Lung (tissue), 12 donors: ENCODE results near the gene SEC14L6. TPM values are rescaled to one million over a fixed set of nuclear protein-coding genes. Genes with fewer than 3 reads are reported as not detected.

Experiments
- ATAC-seq: fragments of 200-7000 bp; cut with Tn5 transposase; one replicate; pipeline ENCODE4 v1.9.1; 2020; ENCODE audit warnings: moderate number of reproducible peaks; ENCODE audit not compliant: insufficient read depth, low FRiP score
- DNase-seq, 3 donors: peaks; one replicate each; pipeline ENCODE4 v3.0.0-alpha.2; 2013 to 2017
- H3K27ac ChIP-seq, 2 donors: one replicate each; pipeline ENCODE4 v1.5.1; 2013; ENCODE audit warnings: mild to moderate bottlenecking in 2 of 2, moderate library complexity in 2 of 2, control low read depth in 1 of 2, inconsistent platforms in 1 of 2, low read depth in 1 of 2, low read length in 1 of 2
- H3K27me3 ChIP-seq, 3 donors: one replicate each; pipeline ENCODE4 v1.5.1; 2013; ENCODE audit warnings: low read length in 2 of 3; ENCODE audit not compliant: control insufficient read depth in 3 of 3, insufficient read depth in 3 of 3
- H3K36me3 ChIP-seq, 4 donors: one replicate each; pipeline ENCODE4 v1.5.1; 2013; ENCODE audit warnings: low read length in 4 of 4, mild to moderate bottlenecking in 1 of 4, moderate library complexity in 1 of 4; ENCODE audit not compliant: control insufficient read depth in 4 of 4, insufficient read depth in 4 of 4
- H3K4me1 ChIP-seq, 5 donors: one replicate each; pipeline ENCODE4 v1.5.1; 2013; ENCODE audit warnings: low read length in 5 of 5, mild to moderate bottlenecking in 2 of 5, moderate library complexity in 1 of 5; ENCODE audit not compliant: control insufficient read depth in 5 of 5, insufficient read depth in 5 of 5
- H3K4me3 ChIP-seq: one replicate; pipeline ENCODE4 v1.5.1; 2013; ENCODE audit warnings: mild to moderate bottlenecking, control low read depth, moderate library complexity
- H3K9ac ChIP-seq, 2 donors: one replicate each; pipeline ENCODE4 v1.5.1; 2013; ENCODE audit warnings: low read length in 2 of 2, control low read depth in 1 of 2; ENCODE audit not compliant: insufficient read depth in 1 of 2
- H3K9me3 ChIP-seq, 4 donors: one replicate each; pipeline ENCODE4 v1.5.1; 2013; ENCODE audit warnings: low read length in 3 of 4, mild to moderate bottlenecking in 1 of 4, moderate library complexity in 1 of 4; ENCODE audit not compliant: control insufficient read depth in 4 of 4, insufficient read depth in 3 of 4
- CTCF ChIP-seq: IDR thresholded peaks from 2 replicates; pipeline ENCODE4 v1.5.1; 2012; ENCODE audit warnings: mild to moderate bottlenecking; ENCODE audit errors: control extremely low read depth, extremely low read depth
- whole genome bisulfite sequencing, 2 donors: extraction: QIAGEN DNeasy Blood & Tissue Kit; methylation state at CpG; one replicate each; pipeline ENCODE4 v1.1.7; 2013; 5-methylcytosine and 5-hydroxymethylcytosine counted together
- polyA plus RNA-seq, 2 donors: library from polyadenylated mRNA; stranded (reverse); fragments of 200-250 nt; gene quantifications; one replicate each; pipeline ENCODE4 v1.2.1, GENCODE V29; 2013
- total RNA-seq, 2 donors: library from RNA; depleted of rRNA in 1 of 2; stranded (reverse); fragments of >200 nt in 1 of 2; gene quantifications; one replicate each; pipeline ENCODE4 v1.2.1, GENCODE V29; 2014 to 2021
- donor health status: control.
- donor health status: control.
- donor health status: Bipolar disorder and iron deficiency.
- donor health status: healthy.
- donor health status: DM: yes; HTN: yes; CAD: no.

Gene SEC14L6
- total and polyA plus RNA-seq, 4 donors: 0.61 to 12.4 (median 3.6) TPM

GRCh38 chr22:30566125-30566524, 19.6 kb upstream of the SEC14L6 start:
- ATAC-seq (no peak), DNase-seq (no peak)
- H3K9me3 ChIP-seq: no peaks in the 10 kb centered on the region
- no peak overlapping the region for H3K27ac ChIP-seq
- H3K9ac ChIP-seq: no peak overlapping the region
- no peak overlapping the region for H3K4me3 ChIP-seq
- WGBS, 2 donors: 80 to 86% methylated on average over 7 of the region's 7 CpGs
- TF ChIP-seq CTCF: no peak
- H3K27me3 ChIP-seq: peaks cover 0 to 2% (median 0%) of the 10 kb centered on the region in 3 donors
- H3K36me3 ChIP-seq: no peaks in the 10 kb centered on the region
- H3K4me1 ChIP-seq: no peaks in the 10 kb centered on the region

GRCh38 chr22:30565341-30565740, 18.8 kb upstream of the SEC14L6 start:
- H3K36me3 ChIP-seq: no peaks in the 10 kb centered on the region
- TF ChIP-seq CTCF: no peak
- peaks cover 0 to 2% (median 0%) of the 10 kb centered on the region in 3 donors for H3K27me3 ChIP-seq
- DNase-seq (no peak), ATAC-seq (no peak)
- no peaks in the 10 kb centered on the region for H3K9me3 ChIP-seq
- no peak overlapping the region for H3K27ac ChIP-seq
- 83 to 85% methylated on average over 4 of the region's 4 CpGs for WGBS, 2 donors
- H3K4me3 ChIP-seq: no peak overlapping the region
- H3K9ac ChIP-seq: no peak overlapping the region
- H3K4me1 ChIP-seq: no peaks in the 10 kb centered on the region

DNA sequence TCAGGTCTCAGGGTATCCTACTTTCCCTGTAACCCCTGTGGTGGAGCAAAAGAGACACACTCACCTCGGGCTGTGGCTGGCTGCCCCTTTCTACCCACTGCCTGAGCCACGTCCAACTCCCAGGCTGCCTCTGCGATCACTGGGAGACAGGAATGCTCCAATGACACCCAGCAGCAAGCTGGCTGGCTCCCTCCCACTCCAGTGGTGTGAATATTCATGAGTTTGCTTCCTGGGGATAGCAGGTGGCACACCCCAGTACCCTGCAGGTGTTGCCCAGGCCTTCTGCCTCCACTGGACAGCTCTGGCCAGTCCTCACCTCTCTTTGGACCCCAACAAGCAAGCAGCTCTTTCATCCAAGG, 18.2 kb upstream of the SEC14L6 start:
- ATAC-seq: no peak

More for the DNA sequence above, 18.2 kb upstream of the SEC14L6 start:
- WGBS, 2 donors: 55 to 62% methylated on average over 3 of the region's 3 CpGs
- no peaks in the 10 kb centered on the region for H3K9me3 ChIP-seq
- no peak overlapping the region for H3K9ac ChIP-seq
- no peak overlapping the region for H3K27ac ChIP-seq
- no peak for DNase-seq
- H3K36me3 ChIP-seq: no peaks in the 10 kb centered on the region
- no peaks in the 10 kb centered on the region for H3K4me1 ChIP-seq
- no peak for TF ChIP-seq CTCF
- peaks cover 0 to 2% (median 0%) of the 10 kb centered on the region in 3 donors for H3K27me3 ChIP-seq
- H3K4me3 ChIP-seq: no peak overlapping the region
